ENCODE data around the gene EDEM2.
A peak's percentile ranks its signal among the peaks of the same experiment; 100 is the strongest.

EDEM2 gene

GRCh38 chr20:35179292-35180212, 32.4 kb upstream of the EDEM2 start:
- H3K4me3 ChIP-seq (ENCODE audit: low read depth, low read length) = no peak overlapping the region
- peaks cover 14% of the 10 kb centered on the region for H3K36me3 ChIP-seq (replicated peaks)
- no peak for TF ChIP-seq CTCF (IDR thresholded peaks at IDR 0.05; ENCODE audit: low read depth, low read length, missing control alignments)
- in situ Hi-C loops (cut with HindIII; ENCODE audit: low pct_ligation_motif_present, low sequenced_read_pairs) = no loop called here
- no peaks in the 10 kb centered on the region for H3K27me3 ChIP-seq (replicated peaks)
- no peak for DNase-seq
- no peak overlapping the region for H3K27ac ChIP-seq

GRCh38 chr20:35176132-35176531, 29.0 kb upstream of the EDEM2 start:
- no peak for TF ChIP-seq CTCF (IDR thresholded peaks at IDR 0.05; ENCODE audit: low read depth, low read length, missing control alignments)
- peaks cover 14% of the 10 kb centered on the region for H3K36me3 ChIP-seq (replicated peaks)
- in situ Hi-C loops (cut with HindIII; ENCODE audit: low pct_ligation_motif_present, low sequenced_read_pairs) = no loop called here
- no peaks in the 10 kb centered on the region for H3K27me3 ChIP-seq (replicated peaks)
- no peak overlapping the region for H3K4me3 ChIP-seq (ENCODE audit: low read depth, low read length)
- no peak overlapping the region for H3K27ac ChIP-seq
- DNase-seq = no peak

GRCh38 chr20:35174458-35175216, 27.5 kb upstream of the EDEM2 start:
- no peak overlapping the region for H3K27ac ChIP-seq
- no peak for TF ChIP-seq CTCF (IDR thresholded peaks at IDR 0.05; ENCODE audit: low read depth, low read length, missing control alignments)
- H3K36me3 ChIP-seq (replicated peaks) = peaks cover 14% of the 10 kb centered on the region
- H3K27me3 ChIP-seq (replicated peaks) = no peaks in the 10 kb centered on the region
- in situ Hi-C loops (cut with HindIII; ENCODE audit: low pct_ligation_motif_present, low sequenced_read_pairs) = no loop called here
- H3K4me3 ChIP-seq (ENCODE audit: low read depth, low read length) = peak overlapping the region; percentile 24
- DNase-seq = no peak

GRCh38 chr20:35173576-35174192, 26.5 kb upstream of the EDEM2 start:
- H3K36me3 ChIP-seq (replicated peaks) = peaks cover 14% of the 10 kb centered on the region
- TF ChIP-seq CTCF (IDR thresholded peaks at IDR 0.05; ENCODE audit: low read depth, low read length, missing control alignments) = no peak
- H3K27ac ChIP-seq = no peak overlapping the region
- H3K4me3 ChIP-seq (ENCODE audit: low read depth, low read length) = no peak overlapping the region
- no peak for DNase-seq
- in situ Hi-C loops (cut with HindIII; ENCODE audit: low pct_ligation_motif_present, low sequenced_read_pairs) = no loop called here
- no peaks in the 10 kb centered on the region for H3K27me3 ChIP-seq (replicated peaks)

- TF ChIP-seq CTCF (IDR thresholded peaks at IDR 0.05; ENCODE audit: low read depth, low read length, missing control alignments) = no peak
- in situ Hi-C loops (cut with HindIII; ENCODE audit: low pct_ligation_motif_present, low sequenced_read_pairs) = no loop called here
- no peak overlapping the region for H3K27ac ChIP-seq
- DNase-seq = no peak
- H3K36me3 ChIP-seq (replicated peaks) = peaks cover 11% of the 10 kb centered on the region
- H3K27me3 ChIP-seq (replicated peaks) = no peaks in the 10 kb centered on the region
- H3K4me3 ChIP-seq (ENCODE audit: low read depth, low read length) = peak overlapping the region; percentile 56
Observed at GRCh38 chr20:35172434-35172806, 25.3 kb upstream of the EDEM2 start.
